Measurements from ENCODE around the gene AMPH. TPM values are rescaled to one million over a fixed set of nuclear protein-coding genes. Genes with fewer than 3 reads are reported as not detected.

The AMPH gene
- total and polyA plus RNA-seq, 2 of the 4 experiments (the other 2 are of a cell fraction) = 3.9 to 4.8 TPM

GRCh38 chr7:38335492-38336147, 295.6 kb downstream of the AMPH start:
- no peak overlapping the region for H2BK20ac ChIP-seq (ENCODE audit: low read depth, low read length)
- peak overlapping the region; percentile 65 for H2AFZ ChIP-seq (replicated peaks; ENCODE audit: low read length, poor library complexity)
- ATAC-seq (ENCODE audit: low read depth) (peak; percentile 99), DNase-seq (peak; percentile 94)
- H3K9me3 ChIP-seq (ENCODE audit: control insufficient read depth, insufficient read depth, low read length) = no peaks in the 10 kb centered on the region
- no TSS peak for BruUV-seq (replicated peaks)
- H3K23ac ChIP-seq (ENCODE audit: low read depth, low read length) = no peak overlapping the region
- no peak overlapping the region for H3K27ac ChIP-seq (ENCODE audit: insufficient read depth, low read length)
- H3K9ac ChIP-seq (ENCODE audit: low read depth, low read length) = no peak overlapping the region
- H2BK15ac ChIP-seq (ENCODE audit: low read depth, low read length) = no peak overlapping the region
- no peak overlapping the region for H3K56ac ChIP-seq (ENCODE audit: extremely low read depth, insufficient read depth, low read length)
- H4K5ac ChIP-seq (ENCODE audit: low read depth, low read length) = no peak overlapping the region
- 53% methylated on average over 3 of the region's 8 CpGs; no CpG with 5 or more reads in 1 of the 2 experiments for WGBS, 2 experiments (ENCODE audit: extremely low coverage in 2 of 2, insufficient read length in 1 of 2)
- intact Hi-C loops (cut with micrococcal nuclease) (loop anchor here (5.0 kb wide), 2 partner anchors 118 to 228 kb away; no protein-coding TSS in a partner anchor), dilution Hi-C loops (cut with HindIII; ENCODE audit: low sequenced_read_pairs, unreplicated experiment) (no loop called here), in situ Hi-C loops (cut with MboI; ENCODE audit: low sequenced_read_pairs) (loop anchor here (5.0 kb wide), 1 partner anchor 228 kb away; no protein-coding TSS in a partner anchor)
- ChIA-PET CTCF (interaction anchor here (0.6 to 3.7 kb wide), 26 partner anchors 8 to 955 kb away, joined by 3 to 35 read pairs (median 4); no protein-coding TSS in a partner anchor), POLR2A (ENCODE audit: unreplicated experiment) (no interaction called here)
- H3K4me1 ChIP-seq (ENCODE audit: control insufficient read depth, insufficient read depth, low read length) = peaks cover 2% of the 10 kb centered on the region; the same call in 1 of the 2 replicates
- H3K36me3 ChIP-seq (ENCODE audit: control insufficient read depth, insufficient read depth, low read length) = no peaks in the 10 kb centered on the region
- H3K9me1 ChIP-seq (ENCODE audit: insufficient read depth, low read length) = no peaks in the 10 kb centered on the region
- peak; percentile 78 for TF ChIP-seq RAD21 (IDR thresholded peaks at IDR 0.05; ENCODE audit: low read length)
- TF ChIP-seq CTCF (conservative IDR thresholded peaks at IDR 0.05; ENCODE audit: low read depth, low read length) = peak; percentile 99
- TF ChIP-seq SMC3 (IDR thresholded peaks at IDR 0.05; ENCODE audit: low read depth, low read length) = peak; percentile 83
- peak; percentile 76; the same call in 1 of the 2 replicates for TF ChIP-seq MAZ (IDR thresholded peaks at IDR 0.05; ENCODE audit: borderline replicate concordance, low read depth, low read length)
- no peak for TF ChIP-seq MXI1 (IDR thresholded peaks at IDR 0.05; ENCODE audit: borderline replicate concordance, low read depth, low read length)
- 0 out of 2 replicates have a peak overlapping the region, but pooled peaks have one; percentile 26 for H3K4ac ChIP-seq (ENCODE audit: low read depth, low read length)
- no peak overlapping the region for H3K4me2 ChIP-seq (ENCODE audit: low read depth, low read length)
- no peak overlapping the region for H3K14ac ChIP-seq (replicated peaks; ENCODE audit: low read depth, low read length)
- no peaks in the 10 kb centered on the region for H3K27me3 ChIP-seq (ENCODE audit: control insufficient read depth, insufficient read depth, low read length)
- H4K20me1 ChIP-seq (ENCODE audit: insufficient read depth, low read length) = no peaks in the 10 kb centered on the region
- H2BK5ac ChIP-seq (ENCODE audit: low read depth, low read length, poor library complexity, severe bottlenecking) = no peak overlapping the region
- peak overlapping the region in 1 of 2 experiments; percentile 36; a peak in 1 of 4 replicates for H4K8ac ChIP-seq (ENCODE audit: low read depth in 2 of 2, low read length in 2 of 2)
- H3K18ac ChIP-seq (ENCODE audit: low read depth, low read length) = no peak overlapping the region
- no peak overlapping the region for H2BK120ac ChIP-seq (ENCODE audit: low read depth, low read length)
- H3K4me3 ChIP-seq (ENCODE audit: insufficient read depth, low read depth, low read length) = no peak overlapping the region
- no peaks in the 10 kb centered on the region for H3K79me1 ChIP-seq (ENCODE audit: low read depth in 1 of 2, low read length in 2 of 2)
- no peak overlapping the region for H4K91ac ChIP-seq (ENCODE audit: insufficient read depth, low read depth, low read length)
- no peak overlapping the region for H2AK9ac ChIP-seq (replicated peaks; ENCODE audit: low read depth, low read length, poor library complexity)
- no peak overlapping the region for H2AK5ac ChIP-seq (ENCODE audit: low read depth, low read length)
